Activated T-helper 17 cell treated with anti-CD3 and anti-CD28 coated beads, Interleukin-2, amount 50 U/mL, for 72 hours (primary cell): ENCODE measurements around the gene IGFBP4. TPM values are rescaled to one million over a fixed set of nuclear protein-coding genes. Genes with fewer than 3 reads are reported as not detected.

Experiments used
- ATAC-seq: fragments of 150-1000 bp; cut with Tn5 transposase; replicated peaks from 2 replicates; pipeline ENCODE4 v1.10.0; 2021; ENCODE audit warnings: mild to moderate bottlenecking, moderate library complexity
- H3K27ac Mint-ChIP-seq: one replicate; pipeline ENCODE4 v1.8.0; 2022; ENCODE audit warnings: mixed read lengths
- H3K27me3 Mint-ChIP-seq: one replicate; pipeline ENCODE4 v1.8.0; 2022; ENCODE audit warnings: mixed read lengths
- H3K36me3 Mint-ChIP-seq: one replicate; pipeline ENCODE4 v1.8.0; 2022; ENCODE audit warnings: low read depth, mild to moderate bottlenecking, mixed read lengths
- H3K4me1 Mint-ChIP-seq: one replicate; pipeline ENCODE4 v1.8.0; 2022; ENCODE audit warnings: mixed read lengths
- H3K4me3 Mint-ChIP-seq: one replicate; pipeline ENCODE4 v1.8.0; 2022; ENCODE audit warnings: mild to moderate bottlenecking, mixed read lengths
- H3K9me3 Mint-ChIP-seq: one replicate; pipeline ENCODE4 v1.8.0; 2022; ENCODE audit warnings: mixed read lengths
- total RNA-seq, 2 donors: library from RNA; stranded (reverse); gene quantifications; one replicate each; pipeline ENCODE4 v1.2.3, GENCODE V29; 2022

Gene IGFBP4
- total RNA-seq, 2 donors from 2014 or later: 5.3 to 33.8 TPM

DNA sequence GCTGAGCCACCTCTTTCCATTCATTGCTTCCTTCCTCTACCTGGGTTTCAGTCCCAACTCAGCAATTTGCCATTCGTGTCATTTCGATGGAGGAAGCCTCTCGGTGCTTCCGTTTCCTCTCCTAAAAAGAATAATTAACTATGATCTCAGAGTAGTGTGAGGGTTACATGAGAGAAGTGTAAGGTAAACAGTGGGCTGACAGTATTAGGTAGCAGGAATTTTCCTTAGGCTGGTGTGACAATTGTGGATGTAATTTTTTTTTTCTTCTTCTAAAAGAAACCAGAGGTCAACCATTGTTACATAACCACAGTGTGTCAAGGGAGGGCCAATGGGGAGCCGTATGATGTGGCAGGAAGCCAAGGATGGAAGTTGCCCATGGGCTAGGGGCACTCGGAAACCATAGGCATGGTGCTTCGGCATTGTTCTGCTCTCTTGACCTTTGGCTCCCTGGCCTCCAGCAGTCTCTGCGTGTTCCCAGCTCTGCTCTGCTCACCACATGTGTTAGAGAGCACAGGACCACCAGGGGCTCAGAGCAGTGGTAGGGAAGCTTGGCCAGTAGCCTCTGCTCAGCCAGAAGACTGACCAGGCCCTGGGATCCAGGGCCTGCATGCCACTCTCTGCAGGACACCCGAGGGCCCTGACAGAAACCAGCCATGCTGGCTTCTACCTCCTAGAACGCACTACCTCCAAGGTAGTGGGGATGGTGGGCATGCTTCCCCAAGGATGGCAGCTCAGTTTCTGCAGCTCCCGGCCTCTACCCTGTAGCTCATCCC is 23.5 kb upstream of the IGFBP4 start:
- Mint-ChIP-seq H3K4me1 (peaks cover 6% of the 10 kb centered on the region), H3K36me3 (peaks cover 31% of the 10 kb centered on the region), H3K27ac (peak overlapping the region; percentile 11), H3K9me3 (no peaks in the 10 kb centered on the region), H3K27me3 (no peaks in the 10 kb centered on the region), H3K4me3 (peak overlapping the region; percentile 96)
- peak; percentile 3 for ATAC-seq

DNA sequence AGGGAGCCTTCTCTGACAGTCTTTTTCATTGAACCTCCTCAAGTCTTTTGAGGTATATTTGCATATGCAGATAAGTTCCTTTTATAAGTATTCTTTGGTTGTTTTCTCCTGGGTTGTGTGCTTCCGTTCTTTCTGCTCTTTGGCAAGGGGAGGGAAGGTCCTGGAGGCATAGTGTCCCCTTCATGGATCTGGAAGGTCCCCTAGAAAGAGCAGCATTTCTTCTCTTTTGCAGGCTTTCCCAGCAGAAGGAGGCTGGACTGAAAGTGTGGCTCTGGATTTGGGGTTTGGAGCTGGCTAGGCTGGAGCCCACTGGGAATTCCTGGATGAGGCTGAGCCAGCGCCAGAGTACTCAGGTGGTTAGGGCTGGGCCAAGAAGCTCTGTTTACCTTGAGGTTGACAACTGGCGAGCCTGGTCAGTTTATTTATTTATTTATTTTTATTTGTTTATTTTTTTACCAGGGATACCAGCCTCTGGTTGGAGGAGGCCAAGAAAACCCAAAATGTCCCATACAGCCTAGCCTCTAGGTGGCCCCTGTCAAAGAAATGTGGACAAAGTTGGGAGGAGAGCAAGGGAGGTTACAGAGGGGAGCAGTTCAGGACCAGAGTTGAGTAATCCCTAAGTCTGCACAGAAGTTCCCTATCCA is 20.1 kb upstream of the IGFBP4 start:
- H3K27me3 Mint-ChIP-seq: no peaks in the 10 kb centered on the region

DNA sequence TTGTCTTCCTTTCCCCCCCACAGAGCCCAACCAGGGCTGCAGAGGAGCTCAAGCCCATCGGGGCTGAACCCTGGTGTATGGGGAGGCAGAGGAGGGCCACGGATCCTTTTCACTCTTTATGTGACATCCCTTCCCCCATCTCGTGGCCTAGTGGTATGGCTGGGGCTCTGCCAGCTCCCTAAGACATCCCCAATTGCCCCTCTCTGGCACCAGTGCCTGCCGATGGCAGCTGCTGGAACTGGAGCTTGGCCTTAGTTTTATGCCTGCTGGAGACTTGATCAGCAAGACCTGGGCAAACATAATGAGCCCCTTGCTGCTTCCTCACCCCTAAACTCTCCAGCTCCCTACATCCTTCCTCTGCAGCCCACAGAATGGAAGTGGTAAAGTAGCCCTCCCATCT is 17.5 kb upstream of the IGFBP4 start:
- Mint-ChIP-seq H3K4me3 (peak overlapping the region; percentile 16), H3K4me1 (peaks cover 27% of the 10 kb centered on the region), H3K9me3 (no peaks in the 10 kb centered on the region), H3K27ac (no peak overlapping the region), H3K27me3 (no peaks in the 10 kb centered on the region), H3K36me3 (no peaks in the 10 kb centered on the region)
- ATAC-seq: no peak

More for the DNA sequence above, 20.1 kb upstream of the IGFBP4 start:
- ATAC-seq: no peak
- Mint-ChIP-seq H3K4me3 (no peak overlapping the region), H3K9me3 (no peaks in the 10 kb centered on the region), H3K27ac (no peak overlapping the region), H3K4me1 (peaks cover 32% of the 10 kb centered on the region), H3K36me3 (no peaks in the 10 kb centered on the region)

DNA sequence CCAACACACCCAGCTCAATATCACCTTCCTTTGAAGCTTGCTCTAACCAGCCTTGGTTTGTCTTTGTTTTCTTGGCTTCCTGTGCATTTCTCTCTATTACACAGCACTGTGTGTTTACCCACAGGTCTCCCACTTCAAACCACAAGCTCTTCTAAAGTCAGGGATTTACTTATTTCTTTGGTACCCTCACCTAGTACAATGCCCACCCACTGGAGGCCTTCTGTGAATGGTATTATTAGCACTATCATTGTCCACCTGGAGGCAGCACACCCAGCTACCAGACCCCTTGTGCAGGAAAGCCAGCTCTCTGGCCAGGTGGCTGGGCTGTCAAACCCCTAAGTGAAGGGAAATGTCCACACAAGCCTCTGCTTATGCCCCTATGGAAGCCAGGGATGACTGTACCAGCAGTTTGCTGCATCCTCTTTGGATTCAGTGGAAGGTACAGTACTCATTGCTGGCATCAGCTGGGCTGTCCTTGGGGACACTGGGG is 16.2 kb upstream of the IGFBP4 start:
- Mint-ChIP-seq H3K4me3 (peak overlapping the region; percentile 16), H3K4me1 (peaks cover 27% of the 10 kb centered on the region), H3K27me3 (no peaks in the 10 kb centered on the region), H3K9me3 (no peaks in the 10 kb centered on the region), H3K27ac (no peak overlapping the region), H3K36me3 (no peaks in the 10 kb centered on the region)
- ATAC-seq: peak; percentile 94

DNA sequence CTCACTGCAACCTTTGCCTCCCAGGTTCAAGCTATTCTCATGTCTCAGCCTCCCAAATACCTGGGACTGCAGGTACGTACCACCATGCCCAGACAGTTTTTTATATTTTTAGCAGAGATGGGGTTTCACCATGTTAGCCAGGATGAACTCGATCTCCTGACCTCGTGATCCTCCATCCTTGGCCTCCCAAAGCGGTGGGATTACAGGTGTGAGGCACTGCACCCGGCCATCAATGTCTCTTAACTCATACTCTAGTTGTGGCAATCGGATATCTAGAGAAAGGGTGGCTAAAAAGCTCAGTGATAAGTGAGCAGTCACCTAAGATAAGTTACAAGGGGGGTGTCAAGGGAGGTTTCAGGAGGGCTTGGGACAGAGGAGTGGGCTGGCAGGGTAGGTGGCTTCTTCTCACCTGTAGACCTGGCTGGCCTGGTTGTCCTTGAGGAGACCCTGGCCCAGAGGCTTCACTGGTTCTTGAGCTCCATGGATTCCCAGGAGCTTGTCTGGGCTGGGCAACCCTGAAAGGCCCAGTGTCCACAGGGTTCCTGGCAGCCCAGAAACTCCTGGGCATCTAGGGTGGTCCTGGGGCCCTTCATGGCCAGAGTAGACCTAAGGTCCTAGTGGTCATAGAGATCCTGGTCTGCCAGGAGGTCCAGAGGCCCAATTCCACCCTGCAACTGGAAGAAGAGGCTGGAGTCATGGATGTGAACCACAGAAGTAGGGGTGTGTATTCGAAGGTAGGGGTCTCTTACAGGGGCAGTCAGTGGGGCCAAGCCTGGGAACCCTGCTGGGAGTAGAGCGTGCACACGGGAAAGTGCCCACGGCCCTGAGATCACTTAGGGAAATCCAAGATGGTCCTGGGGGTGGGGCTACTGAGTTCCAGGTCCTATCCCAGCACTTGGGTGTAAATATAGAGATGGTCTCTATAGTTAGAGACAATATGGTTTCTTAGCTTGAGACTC is 12.7 kb upstream of the IGFBP4 start:
- H3K27ac Mint-ChIP-seq: no peak overlapping the region
- ATAC-seq: no peak
- H3K4me1 Mint-ChIP-seq: peaks cover 26% of the 10 kb centered on the region
- no peak overlapping the region for H3K4me3 Mint-ChIP-seq
- H3K9me3 Mint-ChIP-seq: no peaks in the 10 kb centered on the region
- no peaks in the 10 kb centered on the region for H3K27me3 Mint-ChIP-seq
- no peaks in the 10 kb centered on the region for H3K36me3 Mint-ChIP-seq

DNA sequence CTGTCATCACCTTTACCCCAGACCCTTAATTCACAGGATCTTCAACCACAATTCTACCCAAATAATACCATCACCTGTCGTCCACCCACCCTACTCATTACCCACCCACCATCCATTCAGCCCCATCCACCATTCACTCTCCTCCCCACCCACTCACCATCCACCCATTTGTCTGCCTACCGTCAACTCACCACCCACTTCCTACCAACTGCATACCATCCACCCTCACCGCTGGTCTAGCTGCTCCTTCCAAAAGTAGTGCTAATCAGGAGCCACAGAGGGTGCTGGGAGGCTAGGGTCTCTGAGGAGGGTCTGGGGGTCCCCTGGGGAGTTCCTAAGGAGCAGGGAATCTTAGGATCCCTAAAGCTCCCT is 12.0 kb upstream of the IGFBP4 start:
- H3K4me1 Mint-ChIP-seq: peaks cover 20% of the 10 kb centered on the region
- H3K27ac Mint-ChIP-seq: no peak overlapping the region
- no peaks in the 10 kb centered on the region for H3K36me3 Mint-ChIP-seq
- H3K9me3 Mint-ChIP-seq: no peaks in the 10 kb centered on the region
- H3K4me3 Mint-ChIP-seq: no peak overlapping the region
- no peaks in the 10 kb centered on the region for H3K27me3 Mint-ChIP-seq
- no peak for ATAC-seq

DNA sequence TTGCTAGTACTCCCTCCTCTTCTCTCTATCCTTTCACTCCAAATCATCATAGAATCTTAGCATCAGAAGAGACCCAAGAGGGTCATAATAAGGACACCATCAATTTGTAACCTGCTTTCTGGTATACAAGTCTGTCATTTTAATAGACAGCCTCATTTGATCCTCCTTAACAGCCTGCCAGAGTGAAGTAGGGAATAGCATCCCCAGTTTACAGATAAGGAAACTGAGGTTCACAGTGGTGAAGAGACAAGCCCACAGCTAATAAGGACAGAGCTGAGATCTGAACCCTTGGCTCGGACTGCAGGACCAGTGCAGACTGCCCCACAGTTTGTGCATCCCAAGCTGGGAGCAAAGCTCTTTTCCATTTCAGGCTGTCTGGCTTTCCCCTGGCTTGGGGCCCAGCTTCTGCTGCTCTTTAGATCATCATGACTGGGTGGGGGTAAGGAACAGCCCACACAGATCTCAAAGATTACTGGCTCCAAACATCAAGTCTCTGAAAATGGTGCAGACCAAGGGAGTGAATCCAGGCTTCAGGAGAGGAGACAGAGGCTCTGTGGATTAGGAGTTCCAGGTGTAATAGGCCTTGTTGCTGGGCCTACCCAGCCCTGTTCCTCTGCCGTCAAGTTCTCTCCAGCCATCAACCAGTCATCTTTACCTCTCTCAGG is 10.3 kb upstream of the IGFBP4 start:
- Mint-ChIP-seq H3K27ac (no peak overlapping the region), H3K36me3 (no peaks in the 10 kb centered on the region), H3K4me3 (no peak overlapping the region), H3K9me3 (no peaks in the 10 kb centered on the region), H3K27me3 (no peaks in the 10 kb centered on the region), H3K4me1 (peaks cover 3% of the 10 kb centered on the region)
- no peak for ATAC-seq

DNA sequence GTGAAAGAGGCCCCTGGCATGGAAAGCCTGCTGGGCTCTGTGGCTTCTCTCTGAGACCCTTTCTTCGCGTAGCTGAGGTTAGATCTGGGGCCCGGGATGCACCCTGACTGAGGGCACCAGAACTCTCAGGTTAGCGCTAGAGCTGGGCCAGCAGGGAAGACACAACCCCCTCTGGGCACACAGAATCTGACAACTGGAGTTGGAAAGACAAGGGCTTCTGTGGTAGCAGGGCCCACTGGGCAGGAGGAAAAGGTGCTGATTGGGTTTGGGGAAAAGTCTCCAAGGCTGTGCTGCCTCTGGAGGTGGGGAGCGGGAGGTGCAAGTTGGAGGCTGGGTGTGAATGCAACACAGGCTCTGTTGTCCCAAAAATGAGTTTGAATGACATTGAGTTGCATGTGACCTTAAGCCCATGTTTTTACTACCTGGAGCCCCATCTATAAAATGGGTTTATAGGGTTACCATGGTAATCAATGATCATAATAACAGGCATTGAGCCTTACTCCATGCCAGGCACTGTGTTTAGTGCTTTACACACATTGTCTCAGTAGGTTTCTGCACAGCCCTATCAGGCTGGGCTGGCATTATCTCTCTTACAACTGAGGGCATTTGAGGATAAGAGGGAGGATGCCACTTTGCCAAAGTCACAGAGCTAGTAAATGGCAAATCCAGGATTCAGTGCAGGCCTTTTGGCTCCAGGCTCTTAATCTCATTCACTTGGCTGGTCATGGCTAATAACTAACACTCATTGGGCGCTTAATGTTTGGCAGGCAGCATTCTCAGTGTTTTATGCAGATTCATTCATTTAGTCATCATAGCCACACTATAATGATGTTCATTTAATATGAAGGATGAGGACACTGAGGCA is 9.5 kb upstream of the IGFBP4 start:
- ATAC-seq: peak; percentile 45
- Mint-ChIP-seq H3K27ac (no peak overlapping the region), H3K27me3 (no peaks in the 10 kb centered on the region), H3K36me3 (no peaks in the 10 kb centered on the region), H3K4me1 (no peaks in the 10 kb centered on the region), H3K4me3 (no peak overlapping the region), H3K9me3 (no peaks in the 10 kb centered on the region)

DNA sequence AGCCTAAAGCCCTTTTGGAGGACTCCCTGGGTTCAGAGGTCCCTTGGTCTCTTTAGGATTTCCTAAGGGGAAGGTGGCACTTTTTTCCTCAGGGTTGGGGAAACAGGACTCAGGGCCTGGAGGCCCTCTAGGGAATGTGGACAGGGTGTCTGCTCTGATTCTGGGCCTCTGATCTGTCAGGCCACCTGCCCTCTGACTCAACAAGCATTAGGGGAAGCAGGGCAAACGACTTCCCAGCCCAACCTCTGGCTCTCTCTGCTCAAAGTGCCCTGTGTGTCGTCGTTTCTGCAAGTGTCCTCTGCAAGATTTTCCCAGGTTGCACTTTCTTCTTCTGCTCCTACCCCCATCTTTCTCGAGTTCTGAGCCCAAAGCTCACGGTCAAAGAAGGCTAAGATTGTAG is 6.6 kb upstream of the IGFBP4 start:
- Mint-ChIP-seq H3K9me3 (no peaks in the 10 kb centered on the region), H3K27me3 (no peaks in the 10 kb centered on the region), H3K4me1 (no peaks in the 10 kb centered on the region), H3K36me3 (no peaks in the 10 kb centered on the region), H3K4me3 (no peak overlapping the region), H3K27ac (no peak overlapping the region)
- ATAC-seq: no peak

DNA sequence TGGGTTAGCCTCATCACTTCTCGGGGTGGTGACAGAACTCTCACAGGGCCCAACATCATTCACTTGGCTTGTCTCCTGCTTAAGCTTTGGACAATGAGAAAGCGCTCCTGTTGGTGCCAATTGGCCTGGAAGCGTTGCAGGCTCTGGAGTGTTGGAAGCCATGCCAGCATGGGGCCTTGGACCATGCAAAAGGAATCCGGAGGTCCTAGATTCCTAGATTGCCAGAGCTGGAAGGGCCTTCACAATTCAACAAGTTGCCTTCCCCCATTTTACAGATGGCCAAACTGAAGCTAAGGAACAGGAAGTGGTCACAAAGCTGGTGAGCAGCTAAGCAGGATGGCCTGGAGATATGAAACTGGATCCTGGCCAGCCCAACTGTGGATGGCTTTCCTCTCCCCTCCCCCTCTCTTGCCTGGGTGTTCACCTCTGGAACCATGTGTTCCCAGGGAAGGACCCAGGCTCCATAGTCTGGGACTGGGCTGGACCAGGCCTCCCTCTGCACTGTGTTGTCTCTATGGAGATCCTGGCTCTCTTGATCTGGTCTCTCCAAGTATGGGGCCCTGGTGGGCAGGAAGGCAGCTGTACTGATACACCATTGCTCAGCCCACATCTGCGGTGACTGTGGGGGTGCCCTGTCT is 6.0 kb upstream of the IGFBP4 start:
- Mint-ChIP-seq H3K4me3 (no peak overlapping the region), H3K27me3 (no peaks in the 10 kb centered on the region), H3K9me3 (no peaks in the 10 kb centered on the region), H3K36me3 (no peaks in the 10 kb centered on the region), H3K27ac (no peak overlapping the region), H3K4me1 (no peaks in the 10 kb centered on the region)
- ATAC-seq: no peak

DNA sequence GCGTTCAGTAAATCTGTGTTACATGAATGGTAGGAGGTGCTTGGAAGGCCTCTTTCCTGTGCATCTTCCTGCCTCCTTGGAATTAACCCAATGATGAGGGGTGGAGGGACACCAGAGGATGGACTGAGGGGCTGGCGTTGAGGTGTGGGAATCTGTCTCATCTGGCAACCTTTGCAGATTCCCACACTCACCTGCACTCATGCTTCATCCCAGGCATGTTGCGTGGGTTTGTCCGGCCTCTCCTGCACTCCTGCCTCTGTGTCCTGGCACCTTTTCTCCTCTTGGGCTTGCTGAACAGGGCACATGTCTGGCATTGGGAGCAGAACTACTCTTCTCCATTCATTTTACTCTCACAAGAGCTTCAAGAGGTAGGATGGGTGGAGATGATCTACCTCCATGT is 3.1 kb upstream of the IGFBP4 start:
- Mint-ChIP-seq H3K4me1 (peaks cover 10% of the 10 kb centered on the region), H3K36me3 (peaks cover 11% of the 10 kb centered on the region), H3K4me3 (no peak overlapping the region), H3K27me3 (no peaks in the 10 kb centered on the region), H3K27ac (no peak overlapping the region), H3K9me3 (no peaks in the 10 kb centered on the region)
- ATAC-seq: no peak

DNA sequence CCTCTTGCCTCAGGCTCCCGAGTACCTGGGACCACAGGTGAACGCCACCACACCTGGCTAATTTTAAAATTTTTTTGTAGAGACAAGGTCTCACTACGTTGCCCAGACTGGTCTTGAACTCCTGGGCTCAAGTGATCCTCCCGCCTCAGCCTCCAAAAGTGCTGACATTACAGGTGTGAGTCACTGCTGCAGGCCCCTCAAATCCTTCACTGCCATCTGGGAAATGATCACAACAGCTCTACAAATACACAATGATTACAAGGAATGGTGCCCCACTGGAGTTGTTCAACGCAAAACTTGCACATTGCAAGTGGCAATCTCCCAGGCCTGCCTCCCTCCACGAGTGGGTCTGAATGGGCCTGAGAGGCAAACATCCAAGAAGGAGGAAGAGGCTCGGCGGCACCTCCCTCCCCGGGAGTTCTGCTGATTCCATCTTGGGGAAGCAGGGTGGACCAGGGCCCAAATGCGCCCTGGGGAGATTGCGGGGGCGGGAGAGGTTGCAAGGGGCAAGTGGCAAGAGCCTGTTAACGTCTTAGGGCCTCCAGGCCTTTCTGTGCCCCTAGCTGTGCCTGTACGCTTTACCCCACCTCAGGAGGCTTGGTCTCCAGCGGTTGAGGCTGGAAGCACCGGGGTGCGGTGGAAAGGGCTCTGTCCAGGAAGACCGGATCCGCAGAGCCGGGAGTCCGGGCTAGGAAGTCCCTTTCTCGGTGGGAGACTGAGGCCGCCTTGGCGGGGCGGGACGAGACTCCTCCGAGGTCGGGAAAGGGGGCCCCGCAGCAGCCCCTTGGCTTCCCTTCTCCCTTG is 656 bp upstream of the IGFBP4 start:
- H3K4me1 Mint-ChIP-seq: peaks cover 16% of the 10 kb centered on the region
- no peak overlapping the region for H3K27ac Mint-ChIP-seq
- no peaks in the 10 kb centered on the region for H3K9me3 Mint-ChIP-seq
- peak overlapping the region; percentile 32 for H3K4me3 Mint-ChIP-seq
- no peak for ATAC-seq
- no peaks in the 10 kb centered on the region for H3K27me3 Mint-ChIP-seq
- H3K36me3 Mint-ChIP-seq: peaks cover 15% of the 10 kb centered on the region
